ENCODE data around the gene HPCAL1. TPM values are rescaled to one million over a fixed set of nuclear protein-coding genes. Genes with fewer than 3 reads are reported as not detected.

The HPCAL1 gene
- total and polyA plus RNA-seq, 2 of the 4 experiments (the other 2 are of a cell fraction): 8.2 to 33.7 TPM

DNA sequence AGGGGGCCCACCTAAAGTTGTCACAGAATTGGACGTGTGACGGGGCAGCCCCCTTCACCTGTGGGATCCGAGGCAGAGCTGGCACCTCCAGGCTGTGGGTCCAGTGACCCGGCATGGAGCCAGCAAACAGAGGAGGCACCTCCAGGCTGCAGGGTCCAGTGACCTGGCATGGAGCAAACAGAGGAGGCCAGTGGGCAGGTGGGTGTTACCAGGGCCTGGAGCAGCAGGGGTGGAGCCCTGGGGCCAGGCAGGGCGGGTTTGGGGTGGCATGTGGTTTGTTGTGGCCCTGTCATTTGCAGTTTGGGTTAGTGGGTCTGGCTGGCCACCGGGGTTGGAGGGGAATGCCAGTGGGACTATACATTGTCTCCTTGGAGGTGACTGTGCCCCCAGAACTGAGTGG lies 68.2 kb downstream of the HPCAL1 start:
- Histone ChIP-seq H3K9me1 (ENCODE audit: insufficient read depth, low read length) (peaks cover 6% of the 10 kb centered on the region), H2AK9ac (replicated peaks; ENCODE audit: low read depth, low read length, poor library complexity) (no peak overlapping the region), H3K18ac (ENCODE audit: low read depth, low read length) (no peak overlapping the region), H4K20me1 (ENCODE audit: insufficient read depth, low read length) (peaks cover 15% of the 10 kb centered on the region), H4K5ac (ENCODE audit: low read depth, low read length) (no peak overlapping the region), H4K91ac (ENCODE audit: insufficient read depth, low read depth, low read length) (no peak overlapping the region), H3K23ac (ENCODE audit: low read depth, low read length) (no peak overlapping the region), H2AFZ (replicated peaks; ENCODE audit: low read length, poor library complexity) (no peak overlapping the region), H3K4ac (ENCODE audit: low read depth, low read length) (no peak overlapping the region), H3K9ac (ENCODE audit: low read depth, low read length) (no peak overlapping the region), H3K27me3 (ENCODE audit: control insufficient read depth, insufficient read depth, low read length) (no peaks in the 10 kb centered on the region), H3K9me3 (ENCODE audit: control insufficient read depth, insufficient read depth, low read length) (no peaks in the 10 kb centered on the region), H3K14ac (replicated peaks; ENCODE audit: low read depth, low read length) (no peak overlapping the region), H3K4me2 (ENCODE audit: low read depth, low read length) (no peak overlapping the region), H3K27ac (ENCODE audit: insufficient read depth, low read length) (no peak overlapping the region), H2BK120ac (ENCODE audit: low read depth, low read length) (no peak overlapping the region), H3K79me1 (ENCODE audit: low read depth in 1 of 2, low read length in 2 of 2) (peaks cover 7 to 18% of the 10 kb centered on the region in 2 experiments; a peak in 3 of 4 replicates), H2BK5ac (ENCODE audit: low read depth, low read length, poor library complexity, severe bottlenecking) (no peak overlapping the region), H2BK20ac (ENCODE audit: low read depth, low read length) (no peak overlapping the region), H2BK15ac (ENCODE audit: low read depth, low read length) (no peak overlapping the region), H3K4me3 (ENCODE audit: insufficient read depth, low read depth, low read length) (no peak overlapping the region), H2AK5ac (ENCODE audit: low read depth, low read length) (no peak overlapping the region), H3K56ac (ENCODE audit: extremely low read depth, insufficient read depth, low read length) (no peak overlapping the region), H3K4me1 (ENCODE audit: control insufficient read depth, insufficient read depth, low read length) (no peaks in the 10 kb centered on the region), H4K8ac (ENCODE audit: low read depth in 2 of 2, low read length in 2 of 2) (no peak overlapping the region), H3K36me3 (ENCODE audit: control insufficient read depth, insufficient read depth, low read length) (no peaks in the 10 kb centered on the region; the same call in 1 of the 2 replicates)
- BruUV-seq (replicated peaks): no TSS peak
- ChIA-PET CTCF (interaction anchor here (0.6 kb wide), 1 partner anchor 418 kb away, joined by 3 read pairs; no protein-coding TSS in a partner anchor), POLR2A (ENCODE audit: unreplicated experiment) (no interaction called here)
- TF ChIP-seq NFE2L2 (IDR thresholded peaks at IDR 0.05; ENCODE audit: low read depth, low read length): no peak
- no peak for TF ChIP-seq RAD21 (IDR thresholded peaks at IDR 0.05; ENCODE audit: low read length)
- ATAC-seq (ENCODE audit: low read depth) (no peak), DNase-seq (no peak)
- WGBS, 2 experiments (ENCODE audit: extremely low coverage in 2 of 2, insufficient read length in 1 of 2): no CpG with 5 or more reads among the region's 6 CpGs
- in situ Hi-C loops (cut with MboI; ENCODE audit: low sequenced_read_pairs) (no loop called here), intact Hi-C loops (cut with micrococcal nuclease) (no loop called here), dilution Hi-C loops (cut with HindIII; ENCODE audit: low sequenced_read_pairs, unreplicated experiment) (no loop called here)
